SKM-1 (cell line): ENCODE measurements around the gene RCAN2.

Source experiments
- DNase-seq: peaks from one replicate; lab custom pipeline; 2025; ENCODE audit not compliant: unreplicated experiment; lab: John Stamatoyannopoulos, UW

Gene RCAN2

GRCh38 chr6:46175446-46175845 lies 315.8 kb downstream of the RCAN2 start:
- DNase-seq, result no peak

- DNase-seq, result no peak
Observed at GRCh38 chr6:46174904-46175303, 316.3 kb downstream of the RCAN2 start.

DNA sequence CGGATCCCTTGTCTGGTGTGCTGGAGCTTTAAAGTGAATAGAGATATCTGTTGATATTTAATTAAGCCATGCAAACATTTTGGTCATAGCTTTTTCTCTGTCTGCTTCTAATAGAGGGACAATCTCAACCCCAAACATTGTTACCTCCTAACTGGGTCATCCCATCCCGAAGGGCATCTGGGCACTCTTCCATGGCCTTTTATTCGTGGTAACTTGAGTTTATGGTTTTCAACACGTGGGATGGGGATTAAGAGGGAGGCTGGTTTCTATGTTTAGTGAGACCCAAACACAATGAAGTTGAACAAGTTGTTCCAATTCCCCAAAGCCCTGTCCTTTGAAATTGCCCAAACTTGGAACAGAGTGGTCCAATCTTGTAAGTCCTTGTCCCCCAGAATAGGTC lies 319.1 kb downstream of the RCAN2 start:
- DNase-seq, result no peak
